Skeletal muscle cell (primary cell): ENCODE results near the gene BTAF1.

Experiments used
- DNase-seq: peaks from one replicate; pipeline ENCODE4 v3.0.0-alpha.2; 2010; ENCODE audit warnings: low read depth
- H3K4me3 ChIP-seq: 2 replicates; pipeline ENCODE4 v1.5.1; 2011; ENCODE audit warnings: low read depth, mild to moderate bottlenecking, control low read depth, low read length, moderate library complexity

The BTAF1 gene

GRCh38 chr10:91907033-91907594 lies 16.5 kb upstream of the BTAF1 start:
- DNase-seq: no peak
- no peak overlapping the region for H3K4me3 ChIP-seq

GRCh38 chr10:91907914-91908336 lies 15.6 kb upstream of the BTAF1 start:
- peak overlapping the region; percentile 76 for H3K4me3 ChIP-seq
- no peak for DNase-seq

GRCh38 chr10:91908337-91909116 lies 15.0 kb upstream of the BTAF1 start:
- DNase-seq: no peak
- H3K4me3 ChIP-seq: peak overlapping the region; percentile 76

- H3K4me3 ChIP-seq: peak within 1 kb of the TSS; percentile 76
Observed at GRCh38 chr10:91909117-91909677, 14.4 kb upstream of the BTAF1 start, which contains the start of gene FGFBP3. FGFBP3 (minus strand) TSS chr10:91909486; CDS start chr10:91908969, 517 bp downstream.

GRCh38 chr10:91910467-91910866 lies 13.1 kb upstream of the BTAF1 start:
- H3K4me3 ChIP-seq: no peak overlapping the region
- no peak for DNase-seq

More at GRCh38 chr10:91909117-91909677, 14.4 kb upstream of the BTAF1 start, which contains the start of gene FGFBP3:
- DNase-seq: no peak

GRCh38 chr10:91919651-91920050 lies 3.9 kb upstream of the BTAF1 start:
- no peak for DNase-seq
- no peak overlapping the region for H3K4me3 ChIP-seq

GRCh38 chr10:91924212-91925021 lies 847 bp downstream of the BTAF1 start:
- DNase-seq: no peak

GRCh38 chr10:91925022-91925320 lies 1.4 kb downstream of the BTAF1 start:
- H3K4me3 ChIP-seq: peak overlapping the region; percentile 89
- DNase-seq: no peak

More at GRCh38 chr10:91924212-91925021, 847 bp downstream of the BTAF1 start:
- peak overlapping the region; percentile 89 for H3K4me3 ChIP-seq

- H3K4me3 ChIP-seq: no peak overlapping the region
- DNase-seq: no peak
Observed at GRCh38 chr10:91930939-91931338, 7.4 kb downstream of the BTAF1 start.

GRCh38 chr10:91931526-91932190 lies 8.1 kb downstream of the BTAF1 start:
- DNase-seq: no peak
- no peak overlapping the region for H3K4me3 ChIP-seq

- no peak for DNase-seq
- no peak overlapping the region for H3K4me3 ChIP-seq
Observed at GRCh38 chr10:91932737-91933136, 9.2 kb downstream of the BTAF1 start.

- no peak for DNase-seq
- H3K4me3 ChIP-seq: no peak overlapping the region
Observed at GRCh38 chr10:91935886-91936285, 12.3 kb downstream of the BTAF1 start.

GRCh38 chr10:91939653-91940052 lies 16.1 kb downstream of the BTAF1 start:
- DNase-seq: no peak
- H3K4me3 ChIP-seq: no peak overlapping the region

GRCh38 chr10:91941426-91941825 lies 17.9 kb downstream of the BTAF1 start:
- DNase-seq: no peak
- no peak overlapping the region for H3K4me3 ChIP-seq

- no peak overlapping the region for H3K4me3 ChIP-seq
- no peak for DNase-seq
Observed at GRCh38 chr10:91944880-91945630, 21.5 kb downstream of the BTAF1 start.

- no peak for DNase-seq
- no peak overlapping the region for H3K4me3 ChIP-seq
Observed at GRCh38 chr10:91953600-91954160, 30.1 kb downstream of the BTAF1 start.

GRCh38 chr10:91955114-91955513 lies 31.5 kb downstream of the BTAF1 start:
- no peak overlapping the region for H3K4me3 ChIP-seq
- DNase-seq: no peak

- DNase-seq: no peak
- H3K4me3 ChIP-seq: no peak overlapping the region
Observed at GRCh38 chr10:91957091-91957490, 33.5 kb downstream of the BTAF1 start.
